Measurements from ENCODE around the gene PACS2. TPM values are rescaled to one million over a fixed set of nuclear protein-coding genes. Genes with fewer than 3 reads are reported as not detected.

Gene PACS2
- total and polyA plus RNA-seq, 2 of the 8 experiments (the other 6 are each of a cell fraction or from before 2014, with no cell fraction given) = 38.0 to 62.8 TPM

DNA sequence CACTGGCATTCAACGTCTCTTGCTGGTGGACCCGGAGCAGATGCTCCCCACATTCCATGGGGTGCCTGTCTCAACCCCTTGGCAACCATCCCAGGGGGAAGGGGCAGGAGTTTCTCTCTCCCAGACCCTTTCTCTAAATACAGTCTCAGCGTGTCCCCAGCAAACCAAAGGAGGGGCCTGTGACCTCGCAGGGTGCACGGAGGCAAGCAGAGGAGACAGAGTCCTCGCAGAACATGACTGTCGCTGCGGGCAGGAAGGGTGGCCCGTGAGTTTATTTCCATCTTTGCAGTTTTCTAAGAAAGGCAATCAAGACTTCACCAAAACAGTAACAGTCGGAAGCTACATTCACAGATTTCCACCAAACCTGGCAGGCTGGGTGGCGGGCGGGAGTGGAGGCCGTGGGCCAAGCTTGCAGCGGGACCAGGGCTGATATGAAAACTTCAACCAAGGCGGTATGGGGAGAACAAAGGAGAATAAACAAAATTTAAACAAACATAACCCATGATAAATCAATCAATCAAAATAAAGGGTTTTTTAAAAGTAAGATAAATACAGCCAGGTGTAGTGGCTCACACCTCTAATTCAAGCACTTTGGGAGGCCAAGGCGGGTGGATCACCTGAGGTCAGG is 32.3 kb upstream of the PACS2 start (continued):
- TF ChIP-seq CHD7 (IDR thresholded peaks at IDR 0.05; ENCODE audit: insufficient replicate concordance, low read length) = no peak
- no peak for TF ChIP-seq TBP (IDR thresholded peaks at IDR 0.05; ENCODE audit: low read depth, low read length)
- TF ChIP-seq CHD1 (IDR thresholded peaks at IDR 0.05; ENCODE audit: low read depth, low read length) = no peak
- TF ChIP-seq FOSL1 (IDR thresholded peaks at IDR 0.05; ENCODE audit: insufficient read depth, low read depth, low read length) = no peak
- TF ChIP-seq TAF7 (optimal IDR thresholded peaks at IDR 0.05; ENCODE audit: borderline replicate concordance, low read depth, low read length) = no peak
- no peak for TF ChIP-seq RAD21 (IDR thresholded peaks at IDR 0.05 in 1 of 2, conservative IDR thresholded peaks at IDR 0.05 in 1 of 2; ENCODE audit: low read depth in 2 of 2, low read length in 2 of 2)
- no peak for TF ChIP-seq TAF1 (IDR thresholded peaks at IDR 0.05; ENCODE audit: low read depth, low read length)
- TF ChIP-seq TEAD4 (IDR thresholded peaks at IDR 0.05; ENCODE audit: low read depth, low read length) = no peak
- TF ChIP-seq HDAC6 (IDR thresholded peaks at IDR 0.05; ENCODE audit: low read depth, low read length) = no peak

Data from H1 (cell line).